Lower leg skin (tissue), 3 donors: Measurements from ENCODE around the gene NTMT1.

Source experiments
- POLR2A ChIP-seq, 2 donors: fragments of 450-650 bp; IDR thresholded peaks; one replicate each; pipeline ENCODE4 v1.6.1; 2016 to 2017; ENCODE audit warnings: antibody characterized with exemption in 2 of 2, mild to moderate bottlenecking in 1 of 2, moderate library complexity in 1 of 2
- TF ChIP-seq, protein P1 (sequence below), 3 donors: fragments of 450-650 bp; IDR thresholded peaks; one replicate each; pipeline ENCODE4 v1.5.1; 2016; ENCODE audit warnings: antibody characterized with exemption in 3 of 3, mild to moderate bottlenecking in 3 of 3, moderate library complexity in 2 of 3

DNA sequence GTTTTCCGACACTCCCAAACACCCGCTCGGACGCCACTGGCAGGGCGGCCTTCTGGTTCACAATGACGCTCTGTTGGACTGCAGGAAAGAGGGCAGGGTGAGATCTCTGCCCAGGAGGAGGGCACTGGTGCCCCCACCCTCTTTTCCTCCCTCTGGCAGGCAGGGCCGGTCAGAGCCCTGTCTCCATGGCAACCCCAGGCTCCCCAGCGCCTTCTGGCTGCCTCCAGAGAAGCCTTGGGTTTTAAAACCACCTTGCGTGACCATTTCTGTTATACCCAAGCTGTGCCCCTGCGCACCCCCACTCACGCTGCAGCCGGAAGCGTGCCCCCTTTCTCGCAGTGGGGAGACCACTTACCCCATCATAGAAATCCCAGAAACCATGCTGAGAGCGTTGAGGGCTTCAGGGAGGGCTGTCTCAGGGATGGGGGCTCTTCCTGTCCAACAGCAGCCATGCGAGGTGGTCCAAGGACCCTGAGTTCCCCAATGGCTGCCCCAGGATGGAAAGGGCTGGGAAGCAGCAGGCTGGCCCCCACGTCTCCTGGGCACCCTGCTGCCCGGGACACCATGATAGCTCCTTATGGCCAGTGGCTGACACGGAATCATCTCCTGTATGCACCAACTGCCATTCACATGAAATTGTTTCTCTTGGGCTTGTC lies 12.3 kb upstream of the NTMT1 start:
- TF ChIP-seq, protein P1, sequence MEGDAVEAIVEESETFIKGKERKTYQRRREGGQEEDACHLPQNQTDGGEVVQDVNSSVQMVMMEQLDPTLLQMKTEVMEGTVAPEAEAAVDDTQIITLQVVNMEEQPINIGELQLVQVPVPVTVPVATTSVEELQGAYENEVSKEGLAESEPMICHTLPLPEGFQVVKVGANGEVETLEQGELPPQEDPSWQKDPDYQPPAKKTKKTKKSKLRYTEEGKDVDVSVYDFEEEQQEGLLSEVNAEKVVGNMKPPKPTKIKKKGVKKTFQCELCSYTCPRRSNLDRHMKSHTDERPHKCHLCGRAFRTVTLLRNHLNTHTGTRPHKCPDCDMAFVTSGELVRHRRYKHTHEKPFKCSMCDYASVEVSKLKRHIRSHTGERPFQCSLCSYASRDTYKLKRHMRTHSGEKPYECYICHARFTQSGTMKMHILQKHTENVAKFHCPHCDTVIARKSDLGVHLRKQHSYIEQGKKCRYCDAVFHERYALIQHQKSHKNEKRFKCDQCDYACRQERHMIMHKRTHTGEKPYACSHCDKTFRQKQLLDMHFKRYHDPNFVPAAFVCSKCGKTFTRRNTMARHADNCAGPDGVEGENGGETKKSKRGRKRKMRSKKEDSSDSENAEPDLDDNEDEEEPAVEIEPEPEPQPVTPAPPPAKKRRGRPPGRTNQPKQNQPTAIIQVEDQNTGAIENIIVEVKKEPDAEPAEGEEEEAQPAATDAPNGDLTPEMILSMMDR (IDR thresholded peaks at IDR 0.05), result no peak
- no peak for TF ChIP-seq POLR2A (IDR thresholded peaks at IDR 0.05)
